Upper lobe of left lung (tissue), 4 donors: ENCODE data around the gene MN1.

Source experiments
- CTCF ChIP-seq, 6 experiments: fragments of 450-650 bp in 4 of 6; fragments of 200-600 bp in 2 of 6; sonication (generic) in 2 of 6; IDR thresholded peaks; one replicate each; pipeline ENCODE4 v1.5.1; 2016 to 2019; ENCODE audit warnings: antibody characterized with exemption in 6 of 6
- EP300 ChIP-seq, 4 donors: sonication (generic); formaldehyde crosslinking; IDR thresholded peaks; one replicate each; pipeline ENCODE4 v1.5.1; 2017; ENCODE audit warnings: antibody characterized with exemption in 4 of 4, control low read depth in 2 of 4
- POLR2A ChIP-seq, 4 donors: fragments of 450-650 bp; IDR thresholded peaks; one replicate each; pipeline ENCODE4 v1.5.1; 2016 to 2017; ENCODE audit warnings: antibody characterized with exemption in 4 of 4, mild to moderate bottlenecking in 2 of 4
- POLR2AphosphoS5 ChIP-seq, 2 donors: sonication (generic); formaldehyde crosslinking; IDR thresholded peaks; one replicate each; pipeline ENCODE4 v1.5.1; 2017; ENCODE audit warnings: antibody characterized with exemption in 2 of 2

GRCh38 chr22:27785831-27786230, 15.7 kb downstream of the MN1 start:
- TF ChIP-seq CTCF (IDR thresholded peaks at IDR 0.05), result no peak
- no peak for TF ChIP-seq POLR2AphosphoS5 (IDR thresholded peaks at IDR 0.05)
- no peak for TF ChIP-seq EP300 (IDR thresholded peaks at IDR 0.05)
- no peak for TF ChIP-seq POLR2A (IDR thresholded peaks at IDR 0.05)
